Smooth muscle cell (in vitro differentiated cells): ENCODE results near the gene EMC9. TPM values are rescaled to one million over a fixed set of nuclear protein-coding genes. Genes with fewer than 3 reads are reported as not detected.

Experiments used
- DNase-seq: peaks from one replicate; lab custom pipeline; 2025; ENCODE audit not compliant: unreplicated experiment; lab: John Stamatoyannopoulos, UW
- H2AFZ ChIP-seq: fragments of 200-600 bp; sonication (generic); 2 replicates; pipeline ENCODE4 v1.6.0; 2016; ENCODE audit warnings: antibody characterized with exemption, low read depth, mild to moderate bottlenecking
- H3F3A ChIP-seq: fragments of 200-600 bp; sonication (generic); 2 replicates; pipeline ENCODE4 v1.6.0; 2017; ENCODE audit warnings: antibody characterized with exemption, low read depth
- H3K27ac ChIP-seq: fragments of 200-600 bp; sonication (generic); 2 replicates; pipeline ENCODE4 v1.5.1; 2016; ENCODE audit warnings: low read depth, mild to moderate bottlenecking
- H3K27me3 ChIP-seq: fragments of 200-600 bp; sonication (generic); 2 replicates; pipeline ENCODE4 v1.6.1; 2016; ENCODE audit warnings: low read depth, mild to moderate bottlenecking
- H3K36me3 ChIP-seq: fragments of 200-600 bp; sonication (generic); 2 replicates; pipeline ENCODE4 v1.5.1; 2016; ENCODE audit warnings: low read depth
- H3K4me1 ChIP-seq: fragments of 200-600 bp; sonication (generic); 2 replicates; pipeline ENCODE4 v1.5.1; 2016; ENCODE audit warnings: low read depth
- H3K4me2 ChIP-seq: fragments of 200-600 bp; sonication (generic); 2 replicates; pipeline ENCODE4 v1.6.0; 2016; ENCODE audit warnings: mild to moderate bottlenecking
- H3K4me3 ChIP-seq: fragments of 200-600 bp; sonication (generic); 2 replicates; pipeline ENCODE4 v1.5.1; 2016; ENCODE audit warnings: mild to moderate bottlenecking
- H3K79me2 ChIP-seq: fragments of 200-600 bp; sonication (generic); 2 replicates; pipeline ENCODE4 v1.6.0; 2016; ENCODE audit warnings: low read depth, mild to moderate bottlenecking
- H3K9ac ChIP-seq: fragments of 200-600 bp; sonication (generic); 2 replicates; pipeline ENCODE4 v1.6.0; 2016; ENCODE audit warnings: low read depth
- H3K9me3 ChIP-seq: fragments of 200-600 bp; sonication (generic); replicated peaks from 2 replicates; pipeline ENCODE4 v1.5.1; 2016; ENCODE audit warnings: low read depth
- H4K20me1 ChIP-seq: fragments of 200-600 bp; sonication (generic); 2 replicates; pipeline ENCODE4 v1.6.0; 2016; ENCODE audit warnings: low read depth
- CTCF ChIP-seq: fragments of 200-600 bp; sonication (generic); IDR thresholded peaks from 2 replicates; pipeline ENCODE4 v1.5.1; 2017; ENCODE audit warnings: borderline replicate concordance, mild to moderate bottlenecking, antibody characterized with exemption; ENCODE audit not compliant: insufficient read depth, poor library complexity, severe bottlenecking
- WGBS: methylation state at CpG from one replicate; pipeline ENCODE4 v1.1.7; 2016; ENCODE audit warnings: low lambda C conversion rate; 5-methylcytosine and 5-hydroxymethylcytosine counted together
- polyA plus RNA-seq: library from polyadenylated mRNA; unstranded; fragments of >200 nt; fragmentation: Nextera tagmentation; extraction: Ambion mirVana; gene quantifications from 2 replicates; pipeline ENCODE4 v1.2.1, GENCODE V29; 2016
- total RNA-seq: library from RNA; depleted of rRNA; stranded (reverse); fragments of >200 nt; gene quantifications from 2 replicates; pipeline ENCODE4 v1.2.3, GENCODE V29; 2014

The EMC9 gene
- total and polyA plus RNA-seq, 2 experiments from 2014 or later, result 6.3 to 11.9 TPM

GRCh38 chr14:24123424-24124417 lies 17.7 kb downstream of the EMC9 start:
- no peaks in the 10 kb centered on the region for H4K20me1 ChIP-seq
- H3K9ac ChIP-seq, result no peak overlapping the region
- H3K27me3 ChIP-seq, result no peaks in the 10 kb centered on the region
- H3K27ac ChIP-seq, result no peak overlapping the region
- no peaks in the 10 kb centered on the region for H3K4me1 ChIP-seq
- H3F3A ChIP-seq, result no peaks in the 10 kb centered on the region
- H3K4me2 ChIP-seq, result no peak overlapping the region
- no peak overlapping the region for H2AFZ ChIP-seq
- H3K9me3 ChIP-seq, result no peaks in the 10 kb centered on the region
- no peak for DNase-seq
- no peaks in the 10 kb centered on the region for H3K79me2 ChIP-seq
- peaks cover 4% of the 10 kb centered on the region for H3K36me3 ChIP-seq
- TF ChIP-seq CTCF, result no peak
- H3K4me3 ChIP-seq, result no peak overlapping the region
- WGBS, result 91% methylated on average over 9 of the region's 9 CpGs

GRCh38 chr14:24122898-24123297 lies 18.5 kb downstream of the EMC9 start:
- no peaks in the 10 kb centered on the region for H3K27me3 ChIP-seq

GRCh38 chr14:24122416-24122815 lies 19.0 kb downstream of the EMC9 start:
- Histone ChIP-seq H4K20me1 (no peaks in the 10 kb centered on the region), H3K4me3 (no peak overlapping the region), H2AFZ (no peak overlapping the region), H3F3A (no peaks in the 10 kb centered on the region), H3K27me3 (no peaks in the 10 kb centered on the region), H3K36me3 (peaks cover 4% of the 10 kb centered on the region), H3K9me3 (no peaks in the 10 kb centered on the region), H3K27ac (no peak overlapping the region), H3K9ac (no peak overlapping the region), H3K4me2 (no peak overlapping the region), H3K79me2 (no peaks in the 10 kb centered on the region), H3K4me1 (no peaks in the 10 kb centered on the region)
- 75% methylated on average over 1 of the region's 4 CpGs for whole genome bisulfite sequencing
- DNase-seq, result no peak
- no peak for TF ChIP-seq CTCF

More at GRCh38 chr14:24122898-24123297, 18.5 kb downstream of the EMC9 start:
- WGBS, result 97% methylated on average over 8 of the region's 8 CpGs
- Histone ChIP-seq H3K36me3 (peaks cover 4% of the 10 kb centered on the region), H3K4me1 (no peaks in the 10 kb centered on the region), H3K27ac (no peak overlapping the region), H3K9me3 (no peaks in the 10 kb centered on the region), H3K79me2 (no peaks in the 10 kb centered on the region), H3K4me3 (no peak overlapping the region), H2AFZ (no peak overlapping the region), H4K20me1 (no peaks in the 10 kb centered on the region), H3F3A (no peaks in the 10 kb centered on the region), H3K9ac (no peak overlapping the region), H3K4me2 (no peak overlapping the region)
- DNase-seq, result no peak
- TF ChIP-seq CTCF, result no peak
